IMR-90 (cell line): ENCODE measurements around the gene ANKRD27.

ENCODE experiments used
- CTCF ChIP-seq: conservative IDR thresholded peaks from 2 replicates; pipeline ENCODE4 v1.5.1; 2012; ENCODE audit warnings: mild to moderate bottlenecking, low read depth, low read length, improper control_type of control experiment
- FOS ChIP-seq: fragments of 150-350 bp; IDR thresholded peaks from 2 replicates; pipeline ENCODE4 v1.6.1; 2016; ENCODE audit warnings: low read depth, low read length
- MAFK ChIP-seq: IDR thresholded peaks from 2 replicates; pipeline ENCODE4 v1.6.1; 2012; ENCODE audit warnings: low read depth, low read length, improper control_type of control experiment
- MXI1 ChIP-seq: IDR thresholded peaks from 2 replicates; pipeline ENCODE4 v1.6.1; 2012; ENCODE audit warnings: low read depth, mild to moderate bottlenecking, low read length, moderate library complexity, borderline replicate concordance
- NFE2L2 ChIP-seq: fragments of 150-350 bp; IDR thresholded peaks from 2 replicates; pipeline ENCODE4 v1.6.1; 2016; ENCODE audit warnings: low read depth, mild to moderate bottlenecking, low read length
- POLR2A ChIP-seq: IDR thresholded peaks from 2 replicates; pipeline ENCODE4 v1.6.1; 2012; ENCODE audit warnings: mild to moderate bottlenecking, low read depth, low read length
- RAD21 ChIP-seq: IDR thresholded peaks from 2 replicates; pipeline ENCODE4 v1.6.1; 2012; ENCODE audit warnings: low read length, improper control_type of control experiment
- RFX5 ChIP-seq: IDR thresholded peaks from 2 replicates; pipeline ENCODE4 v1.8.0; 2012; ENCODE audit warnings: low read depth, mild to moderate bottlenecking, low read length, moderate library complexity
- SMC3 ChIP-seq: fragments of 150-350 bp; IDR thresholded peaks from 2 replicates; pipeline ENCODE4 v1.6.1; 2016; ENCODE audit warnings: low read depth, mild to moderate bottlenecking, antibody characterized with exemption, low read length, moderate library complexity
- USF2 ChIP-seq: fragments of 150-350 bp; IDR thresholded peaks from 2 replicates; pipeline ENCODE4 v1.6.1; 2017; ENCODE audit warnings: mild to moderate bottlenecking, antibody characterized with exemption, low read length, low read depth

GRCh38 chr19:32580353-32580900 lies 94.6 kb downstream of the ANKRD27 start:
- TF ChIP-seq CTCF (no peak), RFX5 (no peak), MAFK (no peak), NFE2L2 (no peak), POLR2A (no peak), RAD21 (no peak), MXI1 (no peak), FOS (no peak), SMC3 (no peak), USF2 (no peak)
